M059J (cell line): ENCODE results near the gene PLEKHB1. TPM values are rescaled to one million over a fixed set of nuclear protein-coding genes. Genes with fewer than 3 reads are reported as not detected.

Experiments used
- DNase-seq: peaks from one replicate; pipeline ENCODE4 v3.0.0-alpha.2; 2012; ENCODE audit warnings: low read depth
- total RNA-seq: library from RNA; depleted of rRNA; stranded (reverse); fragments of >200 nt; shearing (Covaris generic); gene quantifications from 2 replicates; pipeline ENCODE4 v1.2.3, GENCODE V29; 2014; rRNA removed

Gene PLEKHB1
- total RNA-seq, result 0.76 TPM in 1 of 2 replicates, not detected in the other

DNA sequence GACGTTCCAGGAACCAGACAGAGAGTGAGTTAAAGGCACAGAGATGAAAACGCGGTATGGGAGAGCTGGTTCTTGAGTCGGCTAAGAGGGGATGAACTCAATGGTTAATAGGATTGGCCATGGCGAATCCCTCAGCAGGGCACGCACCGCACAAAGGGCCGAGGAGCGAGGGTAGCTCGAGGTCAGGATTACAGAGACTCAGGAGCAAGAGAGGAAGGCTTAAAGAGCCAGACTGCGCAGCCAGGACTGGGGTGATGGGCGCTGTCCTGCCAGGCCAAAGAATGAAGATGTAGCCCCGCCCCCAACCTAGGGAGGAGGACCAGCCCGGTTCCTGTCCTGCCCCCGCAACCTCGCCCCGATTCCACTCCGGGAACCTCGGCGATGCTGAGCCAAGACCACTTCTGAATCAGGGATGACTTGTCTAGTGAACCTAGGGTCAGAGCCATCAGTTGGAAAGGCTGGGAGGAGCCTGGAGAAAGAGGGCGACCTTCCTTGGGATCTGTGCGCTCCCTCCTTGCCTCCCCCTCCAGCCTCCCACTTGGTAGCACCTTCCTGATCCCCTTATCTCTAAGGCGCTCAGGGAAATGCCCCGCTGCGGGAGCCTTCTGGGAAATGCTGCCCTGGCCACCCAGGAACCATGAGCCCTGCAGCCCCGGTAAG, at the start of gene PLEKHB1:
Gene PLEKHB1 (plus strand): TSS at position 610 of the 660 bp plus-strand sequence. CDS start 28 bp downstream, at position 638.
- no peak for DNase-seq

DNA sequence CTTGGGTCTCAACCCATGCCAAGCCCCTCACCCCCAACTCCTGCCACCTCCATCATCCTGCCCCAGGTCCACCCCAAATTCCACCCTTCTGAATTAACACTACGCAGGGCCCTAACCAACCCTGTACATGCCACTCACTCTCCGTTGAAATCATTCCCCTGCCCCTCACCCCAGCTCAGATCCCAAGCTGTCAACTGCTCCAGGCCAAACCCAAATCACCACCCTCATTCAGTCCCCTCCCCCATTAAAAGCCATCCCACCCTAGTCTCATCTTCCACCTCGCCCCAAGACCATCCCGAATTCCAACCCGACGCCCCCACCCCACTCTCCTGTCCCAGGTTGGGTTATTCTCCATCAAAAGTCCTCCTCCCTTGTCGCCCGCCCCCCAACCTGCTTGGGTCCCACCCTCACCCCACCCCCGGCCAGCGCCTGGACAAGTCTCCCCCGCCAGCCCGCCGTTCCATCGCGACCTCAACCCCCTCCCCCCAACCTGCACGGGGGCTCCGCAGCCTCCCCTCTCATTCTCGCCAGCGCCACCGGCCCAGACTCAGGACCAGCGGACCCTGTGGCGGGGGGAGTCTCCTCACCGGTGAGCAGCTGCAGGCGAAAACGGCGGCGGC, 48.9 kb upstream of the PLEKHB1 start:
- no peak for DNase-seq

DNA sequence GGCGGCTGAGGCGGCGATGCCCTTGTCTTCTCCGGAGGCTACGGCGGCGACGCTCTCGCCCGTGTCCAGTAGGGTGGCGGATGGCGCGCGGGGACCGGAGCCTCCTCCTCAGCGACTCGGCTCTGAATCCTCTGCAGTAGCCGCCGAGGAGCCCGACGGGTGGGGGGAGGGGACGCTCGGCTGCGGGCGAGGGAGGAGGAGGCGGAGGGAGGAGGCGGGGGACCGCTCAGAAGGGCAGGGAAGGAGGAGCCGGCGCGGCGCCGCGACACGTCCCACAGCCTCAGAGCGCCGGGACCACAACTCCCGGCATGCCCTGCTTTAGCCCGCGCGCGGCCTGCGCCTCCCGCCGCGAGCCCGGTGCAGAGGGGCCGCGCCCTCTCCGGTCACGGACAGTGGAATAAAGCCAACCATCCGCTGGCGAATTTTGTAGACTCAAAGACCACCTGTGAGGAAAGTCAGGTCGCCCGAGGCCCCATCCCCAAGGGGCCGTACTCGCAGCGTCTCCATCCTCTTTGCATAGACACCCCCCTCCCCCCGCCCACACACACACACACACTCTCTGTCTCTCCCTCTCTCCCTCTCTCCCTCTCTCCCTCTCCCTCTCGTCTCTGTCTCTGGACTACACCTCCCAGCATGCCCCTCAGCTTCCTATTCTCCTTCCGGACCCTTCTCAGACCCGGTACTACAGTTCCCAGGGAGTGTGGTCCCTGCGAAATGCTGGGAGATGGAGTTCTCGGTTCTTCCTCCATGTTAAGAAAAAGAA, 48.2 kb upstream of the PLEKHB1 start, which contains the start of gene FAM168A:
Gene FAM168A (minus strand): TSS at position 157 of the 763 bp plus-strand sequence. CDS start 129,638 bp downstream, outside the sequence.
- DNase-seq, result peak; percentile 99

DNA sequence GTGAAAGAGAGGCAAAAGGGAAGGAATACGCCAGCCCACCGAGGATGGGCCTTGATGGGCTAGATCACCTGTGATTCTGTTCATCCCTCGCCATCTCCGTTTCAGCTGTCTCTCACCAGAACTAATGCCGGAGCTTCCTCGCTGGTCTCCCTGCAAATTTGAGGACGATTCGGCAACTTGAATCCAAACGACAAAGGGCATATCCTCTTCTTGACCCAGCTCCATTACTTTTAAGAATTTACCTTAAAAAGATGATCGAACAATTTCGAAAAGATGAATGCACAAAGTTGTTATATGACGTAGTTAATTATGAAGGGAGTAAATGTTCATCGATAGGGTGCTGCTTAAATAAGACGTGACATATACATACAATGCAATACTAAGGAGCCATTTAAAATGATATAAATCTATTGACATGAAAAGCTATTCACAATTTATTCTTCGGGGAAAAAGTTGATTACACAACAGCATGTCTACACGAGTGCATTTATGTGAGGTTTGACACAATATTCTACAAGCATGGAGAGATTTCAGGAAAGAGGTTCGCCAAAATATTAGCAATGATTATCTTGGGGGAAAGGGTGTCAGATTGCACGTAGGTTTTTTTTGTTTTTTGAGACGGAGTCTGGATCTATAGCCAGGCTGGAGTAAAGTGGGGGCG, 47.5 kb upstream of the PLEKHB1 start:
- DNase-seq, result no peak

DNA sequence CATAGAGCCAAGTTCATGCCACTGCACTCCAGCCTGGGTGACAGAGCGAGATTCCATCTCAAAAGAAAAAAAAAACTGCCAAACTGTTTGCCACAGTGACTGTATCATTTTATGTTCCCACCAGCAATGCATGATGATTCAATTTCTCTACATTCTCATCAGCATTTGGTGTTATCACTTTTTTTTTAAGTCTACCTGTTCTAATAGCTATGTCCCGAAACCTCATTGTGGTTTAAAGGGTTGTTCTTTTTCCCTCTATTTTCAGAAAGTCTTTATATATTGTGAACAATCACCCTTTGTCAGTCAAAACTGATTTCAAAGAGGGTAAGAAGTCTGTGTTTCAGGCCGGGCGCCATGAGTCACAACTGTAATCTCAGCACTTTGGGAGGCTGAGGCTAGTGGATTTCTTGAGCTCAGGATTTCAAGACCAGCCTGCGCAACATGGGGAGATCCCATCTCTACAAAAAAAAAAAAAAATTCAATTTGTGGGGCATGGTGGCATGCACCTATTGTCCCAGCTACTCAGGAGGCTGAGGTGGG, 33.7 kb upstream of the PLEKHB1 start:
- DNase-seq, result peak; percentile 25

DNA sequence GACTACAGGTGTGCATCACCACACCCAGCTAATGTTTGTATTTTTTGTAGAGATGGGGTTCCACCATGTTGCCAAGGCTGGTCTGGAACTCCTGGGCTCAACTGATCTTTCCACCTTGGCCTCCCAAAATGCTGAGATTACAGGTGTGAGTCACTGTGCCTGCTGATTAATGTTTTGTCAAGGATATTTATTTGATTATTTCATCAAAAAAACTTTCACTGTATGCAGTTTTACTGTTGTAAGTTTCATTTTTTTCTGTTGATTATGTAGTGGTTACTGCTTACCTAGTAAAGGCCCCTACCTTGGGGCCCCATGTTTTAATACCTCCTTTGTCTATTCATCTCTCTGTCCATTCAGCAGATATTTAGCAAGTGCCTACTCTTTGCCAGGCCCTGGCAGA, 31.8 kb upstream of the PLEKHB1 start:
- peak; percentile 12 for DNase-seq

- DNase-seq, result no peak
These were observed 23.3 kb upstream of the PLEKHB1 start for GRCh38 chr11:73622926-73623593.

DNA sequence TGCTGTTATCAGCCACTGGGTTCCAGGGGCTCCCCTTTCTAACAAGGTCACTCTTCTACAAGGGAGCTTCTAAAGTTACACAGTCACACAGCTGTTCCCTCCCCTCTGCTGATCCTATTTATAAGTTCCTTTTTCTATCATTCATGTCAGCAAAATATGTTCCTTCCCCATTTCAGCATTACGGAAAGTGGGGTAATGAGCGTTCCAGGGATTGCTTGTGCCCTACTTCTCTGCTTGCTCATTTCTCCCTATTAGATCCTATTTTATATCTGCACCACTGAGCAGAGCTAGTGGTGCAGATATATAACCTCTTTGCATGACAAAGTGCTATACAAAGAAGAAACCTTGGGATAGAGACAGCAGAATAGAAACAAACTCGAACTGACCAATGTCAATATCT, 22.7 kb upstream of the PLEKHB1 start:
- no peak for DNase-seq

GRCh38 chr11:73625696-73626318, 20.6 kb upstream of the PLEKHB1 start:
- DNase-seq, result peak; percentile 65

- no peak for DNase-seq
These were observed 16.5 kb upstream of the PLEKHB1 start for GRCh38 chr11:73629907-73630306.

DNA sequence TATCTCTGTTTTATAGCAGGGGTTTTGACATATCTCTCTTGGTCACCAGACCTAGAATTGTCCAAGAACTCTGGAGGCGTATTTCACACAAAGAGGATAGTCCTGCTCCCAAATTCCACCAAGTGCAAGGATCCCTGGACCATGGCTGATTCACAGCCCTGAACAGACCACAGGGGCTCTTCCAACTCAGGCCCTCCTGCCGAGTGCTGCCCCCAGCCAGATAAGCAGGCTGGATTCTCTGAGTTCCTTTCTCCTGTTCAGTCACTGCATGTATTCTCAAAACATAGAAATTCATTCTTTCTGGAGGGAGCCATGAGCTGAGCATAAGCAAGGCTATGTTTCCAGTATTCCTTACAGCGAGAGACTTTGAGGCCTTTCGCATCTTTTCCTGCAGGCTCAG, 13.4 kb upstream of the PLEKHB1 start:
- DNase-seq, result no peak

GRCh38 chr11:73633999-73634398, 12.4 kb upstream of the PLEKHB1 start:
- DNase-seq, result no peak

- no peak for DNase-seq
These were observed 10.7 kb upstream of the PLEKHB1 start for GRCh38 chr11:73635721-73636120.

GRCh38 chr11:73636249-73636648, 10.1 kb upstream of the PLEKHB1 start:
- DNase-seq, result no peak

DNA sequence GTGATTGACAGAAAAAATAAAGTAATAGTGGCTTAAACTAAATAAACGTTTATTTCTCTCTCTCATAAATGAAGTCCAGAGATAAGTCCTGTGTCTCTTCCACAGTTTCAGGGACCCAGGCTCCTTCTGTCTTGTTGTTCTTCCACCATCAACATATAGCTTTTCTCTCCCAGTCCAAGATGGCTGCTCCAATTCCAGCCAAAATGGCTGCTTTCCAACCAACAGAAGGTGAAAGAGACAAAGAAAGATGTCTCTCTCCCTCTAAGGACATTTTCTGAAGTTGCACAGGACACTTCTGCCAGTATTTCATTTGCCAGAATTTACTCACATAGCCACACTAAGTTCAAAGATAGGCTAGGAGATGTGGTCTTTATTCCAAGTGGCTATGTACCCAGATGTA, 9.4 kb upstream of the PLEKHB1 start:
- DNase-seq, result no peak

DNA sequence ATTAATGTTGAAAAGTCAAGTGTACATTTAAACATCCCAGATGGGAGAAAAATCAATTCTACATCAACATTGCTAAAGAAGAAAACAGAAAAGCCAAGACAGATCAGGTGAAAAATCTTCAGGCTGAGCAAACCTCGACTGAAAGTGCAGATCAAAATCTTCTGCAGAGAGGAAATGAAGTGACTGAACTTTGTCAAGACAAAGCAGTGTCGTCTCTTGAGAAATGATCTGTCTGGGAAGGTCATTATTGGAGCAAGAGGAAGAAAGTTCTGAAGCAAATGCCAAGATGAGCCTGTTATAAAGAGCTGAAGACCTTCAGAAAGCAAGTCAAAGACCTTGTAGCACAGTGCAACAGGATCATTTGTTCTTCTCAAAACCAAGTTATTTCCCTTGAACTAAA, 5.8 kb upstream of the PLEKHB1 start:
- no peak for DNase-seq

- DNase-seq, result no peak
These were observed 4.7 kb upstream of the PLEKHB1 start for GRCh38 chr11:73641668-73642067.

DNA sequence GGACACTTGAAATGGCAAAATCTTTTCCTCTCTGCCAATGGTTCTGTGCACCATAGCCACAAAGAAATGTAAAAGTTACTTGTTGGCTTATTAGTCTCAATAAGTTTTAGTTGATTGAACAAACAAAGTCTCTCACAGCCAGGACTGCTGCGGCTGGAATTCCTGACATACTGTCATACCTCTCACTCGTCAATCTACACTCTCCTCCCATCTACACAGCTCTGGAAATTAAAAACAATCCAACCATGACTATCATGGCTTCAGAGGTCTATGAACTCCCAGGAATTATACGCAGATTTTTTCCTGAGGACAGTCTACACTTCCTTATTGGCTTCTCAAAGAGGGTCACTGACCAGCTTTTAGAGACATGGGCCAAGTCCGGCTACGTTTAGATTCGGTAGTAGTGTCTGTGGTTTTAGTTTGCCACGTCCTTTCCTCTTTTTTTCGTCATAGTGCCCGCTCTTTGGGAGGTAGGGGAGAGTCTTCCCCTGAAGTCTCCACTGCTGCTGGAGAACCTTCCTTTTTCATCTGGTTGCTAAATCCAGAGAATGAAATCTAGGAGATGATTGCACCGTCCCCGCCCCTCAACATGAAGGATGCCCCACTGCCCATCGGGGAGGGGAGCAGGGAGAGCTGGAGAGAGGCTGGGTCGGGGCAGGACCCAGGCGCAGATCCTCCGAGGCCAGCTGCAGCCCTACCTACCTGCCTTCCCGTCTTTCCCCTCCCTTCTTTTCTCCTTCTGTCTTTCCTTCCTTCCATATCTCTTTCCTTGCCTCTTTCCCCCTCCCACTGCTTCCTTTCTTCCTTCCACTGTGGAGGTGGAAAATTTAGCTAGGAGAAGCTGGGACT, 1.0 kb upstream of the PLEKHB1 start:
- DNase-seq, result no peak

DNA sequence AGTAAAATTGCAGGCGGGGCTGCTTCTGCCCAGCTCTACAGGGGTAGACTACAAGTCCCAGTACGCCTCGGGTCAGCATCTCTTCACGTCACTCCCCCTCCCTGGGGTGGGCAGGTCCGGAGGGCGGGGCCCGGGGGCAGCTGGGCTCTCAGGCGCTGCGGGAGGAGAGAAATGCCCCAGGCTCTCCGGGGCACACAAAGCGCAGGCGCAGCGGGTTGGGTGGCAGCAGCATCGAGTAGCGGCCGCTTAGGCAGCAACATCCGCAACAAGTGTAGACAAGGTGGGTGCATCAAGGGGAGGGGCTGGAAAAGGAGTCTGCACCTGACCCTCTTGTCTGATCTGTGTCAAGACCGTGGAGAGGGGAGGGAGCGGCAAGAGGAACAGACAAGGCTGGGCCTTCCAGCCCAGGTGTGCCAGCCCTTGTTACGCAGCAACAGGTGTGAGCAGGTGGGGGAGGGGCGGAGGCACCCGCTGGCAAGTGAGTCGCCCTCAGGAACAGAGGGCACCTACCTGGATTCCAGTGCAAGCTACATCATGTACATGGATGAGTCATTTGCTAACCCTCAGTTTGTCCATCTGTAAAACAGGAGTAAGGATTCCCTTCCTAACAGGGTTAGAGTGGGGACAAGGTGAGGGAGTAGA, 1.2 kb downstream of the PLEKHB1 start:
- DNase-seq, result peak; percentile 84
